HG02763 (cell line): ENCODE results near the gene TADA2B.

Source experiments
- ATAC-seq: cut with Tn5 transposase; IDR thresholded peaks from one replicate; pipeline ENCODE4 v1.9.1; 2021; ENCODE audit warnings: mild to moderate bottlenecking, moderate library complexity; ENCODE audit not compliant: unreplicated experiment

TADA2B gene

GRCh38 chr4:7105276-7105675, 62.1 kb downstream of the TADA2B start:
- no peak for ATAC-seq

DNA sequence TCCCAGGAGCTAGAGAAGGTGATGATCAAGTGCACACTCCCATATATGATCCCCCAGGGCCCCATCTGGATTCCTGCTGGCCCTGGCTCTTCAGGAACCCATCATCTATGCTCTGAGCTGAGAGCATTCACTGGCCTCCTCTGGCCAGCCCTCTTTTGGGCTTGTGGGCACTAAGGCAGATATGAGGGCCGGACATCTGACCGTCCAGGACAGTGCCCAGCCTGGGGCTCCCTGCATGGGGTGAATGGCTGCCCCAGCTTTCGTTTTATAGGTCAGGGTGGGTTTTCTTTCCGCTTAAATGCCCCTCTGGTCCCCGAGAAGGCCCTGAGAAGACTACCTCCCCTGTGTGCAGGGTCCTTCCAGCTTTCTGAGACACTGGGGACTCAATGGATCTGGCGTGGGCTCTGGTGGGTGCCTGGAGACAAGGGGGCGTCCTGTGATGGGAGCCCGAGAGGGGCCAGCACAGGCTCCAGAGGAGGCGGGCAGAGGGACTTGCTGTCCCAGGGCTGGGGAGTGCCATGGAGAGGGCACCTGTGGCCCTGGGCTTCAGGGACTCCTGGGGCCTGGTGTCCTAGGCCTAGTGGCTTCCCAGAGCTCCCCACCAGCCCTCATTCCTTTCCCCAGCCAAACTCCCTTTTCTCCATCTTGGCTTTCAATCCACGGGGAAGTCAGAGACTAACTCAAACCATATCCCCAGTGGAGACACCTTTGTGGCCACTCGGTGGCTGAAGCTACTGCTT, 64.2 kb downstream of the TADA2B start:
- no peak for ATAC-seq
